Stimulated activated CD8-positive, alpha-beta memory T cell treated with anti-CD3 and anti-CD28 coated beads, Interleukin-7, amount 100 ng/mL, for 24 hours (primary cell): Measurements from ENCODE around the gene APOL1.

Experiments used
- DNase-seq: peaks from one replicate; pipeline ENCODE4 v3.0.0-alpha.2; 2020; ENCODE audit warnings: low read depth

The APOL1 gene

DNA sequence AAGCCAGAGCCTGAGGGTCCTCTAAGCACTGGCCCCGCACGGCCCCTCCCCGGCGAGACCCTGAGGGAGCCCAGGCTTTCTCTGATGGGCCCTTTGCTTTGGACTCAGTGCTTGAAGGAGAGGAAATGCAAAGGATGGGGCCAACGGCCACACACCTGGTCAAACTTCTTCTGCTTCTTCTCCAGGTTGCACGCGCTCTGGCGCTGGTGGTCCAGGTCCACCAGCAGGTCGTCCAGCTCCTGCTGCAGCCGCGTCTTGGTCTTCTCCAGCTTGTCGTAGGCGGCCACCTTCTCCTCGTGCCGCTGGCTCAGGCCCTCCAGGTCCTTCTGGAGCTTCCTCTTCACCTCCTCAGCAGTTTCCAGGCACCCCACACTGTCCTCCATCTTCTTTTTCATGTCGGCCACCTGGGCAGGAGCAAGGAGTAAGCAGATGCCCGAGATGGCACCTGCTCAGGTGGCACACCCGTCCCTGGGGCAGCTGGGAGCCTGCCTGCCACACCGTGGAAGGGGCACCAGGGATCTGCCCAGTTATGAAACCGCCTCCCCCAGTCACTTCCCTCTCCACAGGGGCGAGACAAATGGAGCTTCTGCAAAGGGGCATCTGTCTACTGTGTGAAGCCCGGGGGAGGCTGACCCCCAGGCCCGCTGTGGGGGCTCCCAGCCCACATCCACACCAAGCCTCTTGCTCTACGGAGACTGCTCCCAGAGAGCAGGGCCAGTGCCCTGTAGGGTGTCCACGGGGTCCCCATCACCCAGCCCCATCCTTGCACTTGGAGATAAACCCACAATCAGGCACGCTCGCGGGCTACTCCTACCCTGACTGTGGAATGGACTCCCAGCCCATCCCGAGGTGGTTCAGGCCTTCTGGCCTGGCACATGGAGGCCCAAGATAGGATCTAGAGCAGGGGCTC, 39.2 kb downstream of the APOL1 start:
- no peak for DNase-seq

DNA sequence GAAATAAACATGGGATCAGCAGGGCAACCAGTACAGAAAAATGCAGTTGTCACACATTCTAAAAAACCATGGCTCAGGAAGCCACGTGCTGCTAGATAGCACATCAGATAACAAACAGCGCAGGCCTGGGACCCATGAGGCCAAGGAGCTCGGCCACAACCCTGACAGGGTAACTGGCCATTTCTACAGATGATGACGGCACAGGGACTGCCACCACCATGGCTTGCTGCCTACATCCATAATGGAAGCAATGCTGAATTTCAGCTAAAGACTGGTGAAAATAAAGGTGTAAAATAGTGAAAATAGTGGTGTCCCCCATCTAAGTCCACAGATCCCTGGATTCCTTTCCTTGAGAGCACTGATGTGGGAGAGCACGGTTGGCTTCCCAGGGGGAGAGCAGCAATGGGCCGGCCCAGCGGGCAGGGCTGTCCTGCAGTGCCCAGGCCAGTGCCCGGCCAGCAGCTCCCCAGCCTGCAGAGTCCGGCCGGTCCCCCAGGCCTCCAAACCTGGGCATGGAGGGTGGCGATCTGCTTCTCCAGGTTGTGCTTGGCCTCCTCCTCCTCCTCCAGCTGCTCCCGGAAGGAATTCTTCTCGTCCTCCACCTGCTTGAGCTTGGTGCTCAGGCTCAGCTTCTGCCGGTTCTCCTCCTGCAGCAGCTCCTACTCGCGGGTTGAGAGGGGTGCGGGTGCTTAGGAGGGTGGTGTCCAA, 40.0 kb downstream of the APOL1 start:
- no peak for DNase-seq

DNA sequence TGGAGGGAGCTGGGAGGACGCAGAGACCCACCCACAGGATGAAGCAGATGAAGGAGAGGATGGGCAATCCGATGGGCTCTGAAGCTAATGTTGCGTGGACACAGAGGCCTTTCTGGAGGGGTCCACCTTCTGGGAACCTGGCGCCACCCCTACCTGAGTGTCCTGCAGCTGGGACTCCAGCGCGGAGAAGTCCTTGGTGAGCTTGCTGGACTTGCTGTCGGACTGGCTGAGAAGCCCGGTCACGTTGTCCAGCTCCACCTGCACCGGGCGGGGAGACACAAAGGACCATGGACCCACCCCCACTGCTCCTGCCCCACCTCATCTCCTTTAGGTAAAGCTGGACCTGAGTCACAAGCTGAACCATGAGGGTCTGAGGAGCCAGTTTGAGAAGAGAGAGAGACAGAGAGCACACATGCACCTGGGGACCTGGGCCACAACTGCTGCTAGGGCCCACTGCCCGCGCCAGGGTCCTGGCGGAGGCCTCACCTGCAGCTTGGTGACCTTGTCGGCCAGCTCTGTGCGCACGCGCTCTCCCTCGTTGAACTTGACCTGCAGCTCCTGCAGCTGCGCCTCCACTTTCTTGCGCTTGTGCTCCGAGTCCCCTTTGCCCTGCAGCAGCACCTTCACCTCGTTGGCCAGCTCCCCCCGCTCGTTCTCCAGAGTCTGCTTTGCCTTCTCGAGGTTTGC, 40.8 kb downstream of the APOL1 start:
- DNase-seq = no peak

- DNase-seq = no peak
Observed at GRCh38 chr22:36294293-36294620, 41.3 kb downstream of the APOL1 start.

GRCh38 chr22:36294801-36295200, 41.9 kb downstream of the APOL1 start:
- DNase-seq = no peak

- DNase-seq = no peak
Observed at GRCh38 chr22:36295247-36295646, 42.3 kb downstream of the APOL1 start.

GRCh38 chr22:36296690-36297089, 43.8 kb downstream of the APOL1 start:
- no peak for DNase-seq

DNA sequence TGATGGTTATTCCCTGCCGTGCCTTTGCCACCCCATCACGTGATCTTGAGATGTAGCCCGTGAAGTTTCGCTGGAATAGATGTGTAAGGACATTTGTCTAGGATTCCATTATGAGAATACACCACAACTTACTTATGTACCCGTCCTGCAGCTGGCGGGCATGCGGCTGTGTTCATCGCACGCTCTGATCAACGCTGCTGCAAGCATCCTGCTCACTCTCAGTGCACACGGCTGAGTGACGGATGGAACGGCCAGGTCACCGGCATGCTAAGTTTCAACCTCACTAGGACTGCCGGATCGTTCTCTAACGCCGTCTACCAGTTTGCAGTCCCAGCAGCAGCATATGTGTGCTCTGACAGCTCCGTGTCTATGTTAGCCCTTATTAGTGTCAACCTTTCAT, 44.6 kb downstream of the APOL1 start:
- DNase-seq = no peak

- DNase-seq = no peak
Observed at GRCh38 chr22:36298118-36298517, 45.2 kb downstream of the APOL1 start.

DNA sequence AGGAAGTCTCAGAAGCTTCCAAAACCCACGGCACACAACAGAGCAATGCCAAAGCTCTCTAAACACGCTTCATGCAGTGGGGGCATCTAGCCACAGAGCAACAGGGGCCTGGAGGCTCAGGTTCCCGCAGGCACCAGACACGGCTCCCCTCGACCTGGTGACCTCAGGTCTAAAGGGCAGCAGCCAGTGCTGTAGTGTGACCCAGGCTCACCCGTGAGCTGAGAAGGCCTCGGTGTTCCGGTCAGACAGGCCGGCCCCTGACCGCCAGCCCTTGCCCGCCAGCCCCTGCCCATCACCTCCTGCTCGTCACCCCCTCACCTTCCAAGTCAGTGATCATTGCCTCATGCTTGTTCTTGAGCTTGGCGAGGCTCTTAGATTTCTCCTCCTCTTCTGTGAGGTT, 45.7 kb downstream of the APOL1 start:
- DNase-seq = no peak

- no peak for DNase-seq
Observed at GRCh38 chr22:36299295-36299694, 46.4 kb downstream of the APOL1 start.

- DNase-seq = no peak
Observed at GRCh38 chr22:36299911-36300310, 47.0 kb downstream of the APOL1 start.

- no peak for DNase-seq
Observed at GRCh38 chr22:36300396-36301212, 47.7 kb downstream of the APOL1 start.

DNA sequence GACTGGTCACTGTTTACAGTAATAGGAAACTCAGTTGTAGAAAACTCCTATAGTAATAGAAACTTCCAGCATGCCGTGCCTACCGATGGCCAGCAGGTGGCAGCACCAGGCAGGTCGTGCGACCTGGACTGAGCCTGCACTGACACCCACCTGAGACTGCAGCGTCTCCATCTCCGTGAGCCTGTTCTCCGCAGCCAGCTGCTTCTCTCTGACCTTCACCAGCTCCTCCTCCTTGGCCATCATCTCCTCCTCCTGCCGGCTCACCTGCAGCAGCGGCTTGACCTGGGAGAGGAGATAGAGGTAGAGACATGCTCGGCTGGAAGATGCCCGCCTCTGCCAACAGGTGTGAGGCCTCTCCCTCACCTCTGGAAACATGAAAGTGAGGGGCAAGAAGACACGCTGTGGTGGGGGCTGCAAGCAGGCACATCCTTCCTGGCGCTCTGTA, 48.5 kb downstream of the APOL1 start:
- peak; percentile 59 for DNase-seq

DNA sequence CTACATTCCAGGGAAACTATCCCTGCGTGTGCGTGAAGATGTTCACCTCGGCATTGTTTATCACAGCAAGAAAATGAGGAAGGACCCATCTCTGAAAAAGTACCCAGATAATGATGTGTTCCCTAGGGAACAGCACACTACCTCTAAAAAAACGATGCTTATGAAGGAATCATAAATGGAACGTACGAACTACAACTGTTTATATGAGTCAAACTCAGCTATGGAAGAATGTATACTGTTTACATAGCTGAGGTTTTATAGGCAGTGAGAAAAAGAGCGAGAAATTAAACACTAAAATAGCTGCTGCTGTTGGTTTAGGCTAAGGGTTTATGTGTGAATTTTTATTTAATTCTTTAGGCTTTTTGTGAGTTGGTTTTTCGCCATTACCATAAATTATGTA, 48.9 kb downstream of the APOL1 start:
- no peak for DNase-seq

DNA sequence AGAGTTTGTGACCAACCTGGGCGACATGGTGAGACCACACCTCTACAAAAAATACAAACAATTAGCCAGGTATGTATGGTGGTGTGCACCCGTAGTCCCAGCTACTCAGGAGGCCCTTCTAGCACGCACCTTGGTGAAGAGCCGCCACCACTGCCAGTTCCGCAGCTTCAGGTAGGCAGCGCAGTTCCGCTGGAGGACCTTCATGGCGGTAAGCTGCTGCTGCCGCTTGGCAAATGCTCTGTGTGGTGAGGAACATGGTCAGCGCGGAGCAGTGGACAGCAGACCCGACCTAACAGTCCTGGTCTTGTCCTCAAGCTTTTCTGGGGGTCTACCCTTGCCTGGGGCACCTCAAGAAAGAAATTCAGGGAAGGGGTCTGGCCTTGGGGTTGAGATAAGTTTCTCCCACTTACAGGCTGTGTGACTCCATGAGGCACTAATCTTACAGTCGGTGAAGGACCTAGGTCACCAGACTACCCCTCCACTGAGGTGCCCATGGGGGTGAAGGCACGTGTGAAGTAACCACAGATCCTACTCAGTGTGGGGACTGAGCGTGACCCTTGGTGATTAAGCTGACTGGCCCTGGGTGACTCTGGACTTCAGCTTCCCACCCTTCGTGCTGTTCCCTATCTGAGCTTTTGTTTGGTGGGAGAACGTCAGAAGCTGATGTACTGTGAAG, 49.6 kb downstream of the APOL1 start:
- DNase-seq = no peak

GRCh38 chr22:36303115-36303467, 50.2 kb downstream of the APOL1 start:
- DNase-seq = no peak

- DNase-seq = no peak
Observed at GRCh38 chr22:36303874-36304273, 50.9 kb downstream of the APOL1 start.

GRCh38 chr22:36304429-36304828, 51.5 kb downstream of the APOL1 start:
- no peak for DNase-seq

DNA sequence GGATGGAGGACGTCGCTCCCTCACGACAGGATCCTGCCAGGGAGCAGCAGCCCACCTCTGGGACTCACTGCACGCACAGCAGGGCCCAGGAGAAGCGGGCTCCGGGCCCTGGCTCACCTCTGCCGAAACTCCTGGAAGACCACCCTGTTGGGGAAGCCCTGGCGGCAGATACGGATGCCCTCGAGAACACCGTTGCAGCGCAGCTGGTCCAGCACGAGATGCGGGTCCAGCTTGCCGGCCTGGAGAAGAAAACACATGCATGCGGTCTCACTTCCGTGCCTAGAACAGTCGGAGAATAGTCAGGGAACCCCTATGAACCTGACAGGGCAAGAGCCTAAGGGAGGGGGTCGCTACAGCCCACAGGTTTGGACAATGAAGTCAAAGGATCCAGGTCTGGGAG, 52.9 kb downstream of the APOL1 start:
- DNase-seq = no peak

- DNase-seq = no peak
Observed at GRCh38 chr22:36306227-36306626, 53.3 kb downstream of the APOL1 start.

DNA sequence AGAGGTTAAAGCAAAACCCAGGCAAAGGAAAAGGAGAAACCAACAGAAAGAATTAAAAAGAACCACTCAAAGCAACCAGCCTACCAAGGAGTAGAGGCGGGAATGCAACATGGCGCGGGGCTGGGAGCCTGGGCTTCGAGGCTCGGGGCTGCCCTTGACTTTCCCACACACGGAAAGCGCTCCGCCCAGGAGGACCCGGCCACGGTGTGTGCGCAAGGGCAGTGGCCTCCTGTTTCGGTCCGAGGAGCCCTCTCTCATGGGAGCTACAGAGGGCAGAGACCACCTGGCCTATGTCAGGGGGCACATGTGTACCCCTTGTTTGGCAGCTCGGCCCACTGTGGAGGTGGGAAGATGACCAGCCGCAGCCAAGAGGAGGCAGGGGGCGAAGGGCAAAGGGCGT, 55.9 kb downstream of the APOL1 start:
- no peak for DNase-seq
